Stimulated activated CD8-positive, alpha-beta memory T cell treated with anti-CD3 and anti-CD28 coated beads, Interleukin-12 subunit alpha, Interleukin-12 subunit beta, amount 100 ng/mL, for 1 hour (primary cell): ENCODE data around the gene HAND1.
A peak's percentile ranks its signal among the peaks of the same experiment; 100 is the strongest.

Source experiments
- DNase-seq: peaks from one replicate; pipeline ENCODE4 v3.0.0-alpha.2; 2020; ENCODE audit warnings: low read depth

Gene HAND1

GRCh38 chr5:154478752-154479159 is 729 bp upstream of the HAND1 start:
- DNase-seq, result no peak

GRCh38 chr5:154477382-154478223 is 424 bp downstream of the HAND1 start:
- DNase-seq, result no peak

GRCh38 chr5:154476354-154477205 is 1.4 kb downstream of the HAND1 start:
- no peak for DNase-seq

- DNase-seq, result no peak
Measured at GRCh38 chr5:154475591-154476353, 2.3 kb downstream of the HAND1 start.

GRCh38 chr5:154474396-154475334 is 3.4 kb downstream of the HAND1 start:
- DNase-seq, result no peak

- DNase-seq, result no peak
Measured at GRCh38 chr5:154473581-154474283, 4.3 kb downstream of the HAND1 start.

GRCh38 chr5:154472871-154473580 is 5.0 kb downstream of the HAND1 start:
- no peak for DNase-seq

GRCh38 chr5:154470947-154471870 is 6.8 kb downstream of the HAND1 start:
- DNase-seq, result no peak

GRCh38 chr5:154470137-154470536 is 7.9 kb downstream of the HAND1 start:
- DNase-seq, result no peak

GRCh38 chr5:154467655-154468354 is 10.2 kb downstream of the HAND1 start:
- peak; percentile 56 for DNase-seq

- no peak for DNase-seq
Measured at GRCh38 chr5:154466671-154467070, 11.4 kb downstream of the HAND1 start.

GRCh38 chr5:154466147-154466546 is 11.9 kb downstream of the HAND1 start:
- DNase-seq, result no peak

- DNase-seq, result no peak
Measured at GRCh38 chr5:154465169-154465568, 12.9 kb downstream of the HAND1 start.

GRCh38 chr5:154464438-154464837 is 13.6 kb downstream of the HAND1 start:
- DNase-seq, result no peak

GRCh38 chr5:154461531-154461930 is 16.5 kb downstream of the HAND1 start:
- no peak for DNase-seq

- no peak for DNase-seq
Measured at GRCh38 chr5:154460172-154460571, 17.9 kb downstream of the HAND1 start.

- no peak for DNase-seq
Measured at GRCh38 chr5:154459015-154459414, 19.0 kb downstream of the HAND1 start.

- no peak for DNase-seq
Measured at GRCh38 chr5:154456540-154456939, 21.5 kb downstream of the HAND1 start.
